A549 (cell line): ENCODE measurements around the gene NOXO1.

Experiments used
- CEBPB ChIP-seq, 2 experiments: fragments of >200 bp in 1 of 2; sonication (Bioruptor Twin) in 1 of 2; formaldehyde crosslinking in 1 of 2; IDR thresholded peaks; 2 replicates each; pipeline ENCODE4 v1.6.1; 2012 to 2016
- CTCF ChIP-seq: fragments of >200 bp; sonication (Bioruptor Twin); formaldehyde crosslinking; IDR thresholded peaks from 3 replicates; pipeline ENCODE4 v1.5.1; 2016
- EP300 ChIP-seq, 2 experiments: fragments of >200 bp; sonication (Bioruptor Twin); formaldehyde crosslinking; IDR thresholded peaks; 2 replicates in 1 of 2; 3 replicates in 1 of 2; pipeline ENCODE4 v1.6.1; 2016 to 2017
- MAFK ChIP-seq: fragments of 450-650 bp; IDR thresholded peaks from 2 replicates; pipeline ENCODE4 v1.6.1; 2014; ENCODE audit not compliant: partially characterized antibody
- NPAS2 ChIP-seq: fragments of 250-450 bp; sonication (Bioruptor Pico); IDR thresholded peaks from 2 replicates; pipeline ENCODE4 v1.8.0; 2022; ENCODE audit warnings: mild to moderate bottlenecking, moderate library complexity, borderline replicate concordance
- POLR2A ChIP-seq: IDR thresholded peaks from 2 replicates; pipeline ENCODE4 v1.6.1; 2012; ENCODE audit warnings: mild to moderate bottlenecking, low read length
- RARB ChIP-seq: fragments of 250-450 bp; sonication (Bioruptor Pico); IDR thresholded peaks from 2 replicates; pipeline ENCODE4 v1.8.0; 2021; ENCODE audit warnings: mild to moderate bottlenecking, moderate library complexity
- RCOR1 ChIP-seq: fragments of 150-350 bp; IDR thresholded peaks from 2 replicates; pipeline ENCODE4 v1.6.1; 2014; ENCODE audit warnings: antibody characterized with exemption, low read length, low read depth
- RFX5 ChIP-seq: fragments of 450-650 bp; IDR thresholded peaks from 2 replicates; pipeline ENCODE4 v1.7.1; 2014; ENCODE audit warnings: antibody characterized with exemption, mild to moderate bottlenecking, moderate library complexity
- USF2 ChIP-seq: fragments of 450-650 bp; IDR thresholded peaks from 2 replicates; pipeline ENCODE4 v1.6.1; 2014; ENCODE audit warnings: antibody characterized with exemption
- ZFP36 ChIP-seq: fragments of 450-650 bp; IDR thresholded peaks from 2 replicates; pipeline ENCODE4 v1.6.1; 2014; ENCODE audit warnings: borderline replicate concordance; ENCODE audit not compliant: partially characterized antibody
- TF ChIP-seq, protein P1 (sequence below): fragments of 200-600 bp; sonication (generic); IDR thresholded peaks from 2 replicates; pipeline ENCODE4 v1.6.1; 2016; ENCODE audit warnings: antibody characterized with exemption, mild to moderate bottlenecking, moderate library complexity

DNA sequence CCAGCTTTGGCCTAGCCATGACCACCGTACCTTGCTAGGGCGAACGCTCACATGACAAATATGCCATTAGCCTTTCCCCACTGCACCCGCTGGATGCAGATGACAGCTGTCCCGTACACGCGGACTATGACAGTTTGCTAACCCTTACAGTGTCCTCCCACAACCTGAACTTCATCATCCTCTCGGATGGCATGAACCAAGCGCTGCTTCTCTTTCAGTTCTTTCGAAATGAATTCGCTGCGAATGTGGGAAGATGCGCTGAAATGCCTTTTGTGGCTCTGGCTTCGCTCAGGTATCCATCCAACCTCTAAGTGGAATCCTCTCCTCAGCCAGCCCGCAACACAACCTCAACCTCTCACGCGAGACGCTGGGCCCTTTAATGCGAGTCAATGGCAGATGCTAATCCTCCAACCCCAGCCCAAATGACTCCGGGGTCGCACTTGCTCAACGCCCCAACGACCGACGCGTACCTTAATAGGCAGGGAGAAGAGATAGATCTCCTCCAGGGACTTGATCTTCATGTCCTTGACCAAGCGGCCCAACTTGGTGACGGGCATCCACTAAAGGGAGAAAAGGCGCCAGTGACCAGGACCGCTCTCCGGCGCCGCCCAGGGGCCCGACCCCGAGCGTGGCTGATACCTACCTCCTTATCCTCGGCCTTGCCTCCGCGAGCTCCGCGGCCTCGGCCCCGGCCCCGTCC lies 17.3 kb downstream of the NOXO1 start:
- TF ChIP-seq CTCF (no peak), RARB (CRISPR knock-in tag) (no peak), NPAS2 (no peak), RFX5 (no peak), ZFP36 (no peak), EP300 (IDR thresholded peaks at IDR 0.05) (no peak), USF2 (no peak), MAFK (no peak), CEBPB (IDR thresholded peaks at IDR 0.05) (no peak), RCOR1 (no peak), POLR2A (no peak)
- TF ChIP-seq, protein P1, sequence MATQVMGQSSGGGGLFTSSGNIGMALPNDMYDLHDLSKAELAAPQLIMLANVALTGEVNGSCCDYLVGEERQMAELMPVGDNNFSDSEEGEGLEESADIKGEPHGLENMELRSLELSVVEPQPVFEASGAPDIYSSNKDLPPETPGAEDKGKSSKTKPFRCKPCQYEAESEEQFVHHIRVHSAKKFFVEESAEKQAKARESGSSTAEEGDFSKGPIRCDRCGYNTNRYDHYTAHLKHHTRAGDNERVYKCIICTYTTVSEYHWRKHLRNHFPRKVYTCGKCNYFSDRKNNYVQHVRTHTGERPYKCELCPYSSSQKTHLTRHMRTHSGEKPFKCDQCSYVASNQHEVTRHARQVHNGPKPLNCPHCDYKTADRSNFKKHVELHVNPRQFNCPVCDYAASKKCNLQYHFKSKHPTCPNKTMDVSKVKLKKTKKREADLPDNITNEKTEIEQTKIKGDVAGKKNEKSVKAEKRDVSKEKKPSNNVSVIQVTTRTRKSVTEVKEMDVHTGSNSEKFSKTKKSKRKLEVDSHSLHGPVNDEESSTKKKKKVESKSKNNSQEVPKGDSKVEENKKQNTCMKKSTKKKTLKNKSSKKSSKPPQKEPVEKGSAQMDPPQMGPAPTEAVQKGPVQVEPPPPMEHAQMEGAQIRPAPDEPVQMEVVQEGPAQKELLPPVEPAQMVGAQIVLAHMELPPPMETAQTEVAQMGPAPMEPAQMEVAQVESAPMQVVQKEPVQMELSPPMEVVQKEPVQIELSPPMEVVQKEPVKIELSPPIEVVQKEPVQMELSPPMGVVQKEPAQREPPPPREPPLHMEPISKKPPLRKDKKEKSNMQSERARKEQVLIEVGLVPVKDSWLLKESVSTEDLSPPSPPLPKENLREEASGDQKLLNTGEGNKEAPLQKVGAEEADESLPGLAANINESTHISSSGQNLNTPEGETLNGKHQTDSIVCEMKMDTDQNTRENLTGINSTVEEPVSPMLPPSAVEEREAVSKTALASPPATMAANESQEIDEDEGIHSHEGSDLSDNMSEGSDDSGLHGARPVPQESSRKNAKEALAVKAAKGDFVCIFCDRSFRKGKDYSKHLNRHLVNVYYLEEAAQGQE: no peak
